Occipital lobe (tissue), 2 donors: ENCODE measurements around the gene NEDD1. TPM values are rescaled to one million over a fixed set of nuclear protein-coding genes. Genes with fewer than 3 reads are reported as not detected.

Experiments
- small RNA-seq: library from RNA; depleted of rRNA; stranded (forward); fragments of <200 nt; gene quantifications from one replicate; pipeline ENCODE3, GENCODE V24; 2014
- total RNA-seq: library from RNA; depleted of rRNA; stranded (reverse); fragments of >200 nt; gene quantifications from one replicate; pipeline ENCODE4 v1.2.3, GENCODE V29; 2014

Gene NEDD1
- total RNA-seq, 1 donor from 2014 or later = 15.6 TPM

Small RNAs within 50 kb of the gene (small RNA-seq; reads per million reads assigned to genes)
- gene RF00019 = not detected
